Activated CD8-positive, alpha-beta T cell treated with anti-CD3 and anti-CD28 coated beads for 36 hours (primary cell): Measurements from ENCODE around the gene ABLIM1. TPM values are rescaled to one million over a fixed set of nuclear protein-coding genes. Genes with fewer than 3 reads are reported as not detected.

Source experiments
- ATAC-seq: fragments of 200-7000 bp; cut with Tn5 transposase; one replicate; pipeline ENCODE4 v1.10.0; 2021; ENCODE audit warnings: mild to moderate bottlenecking, moderate library complexity
- CTCF ChIA-PET: fragments of 350-600 bp; sonication (Branson Sonifier 250); formaldehyde crosslinking; loops from one replicate; lab custom pipeline; 2021; ENCODE audit warnings: antibody characterized with exemption; lab: Charles Lee
- POLR2A ChIA-PET: fragments of 350-600 bp; sonication (Branson Sonifier 250); formaldehyde crosslinking; loops from one replicate; lab custom pipeline; 2021; ENCODE audit warnings: antibody characterized with exemption; lab: Charles Lee
- DNase-seq: peaks from one replicate; pipeline ENCODE4 v3.0.0-alpha.2; 2020
- H3K27ac Mint-ChIP-seq: one replicate; pipeline ENCODE4 v1.8.0; 2021; ENCODE audit warnings: mild to moderate bottlenecking, mixed read lengths
- H3K27me3 Mint-ChIP-seq: one replicate; pipeline ENCODE4 v1.8.0; 2021; ENCODE audit warnings: mixed read lengths
- H3K36me3 Mint-ChIP-seq: one replicate; pipeline ENCODE4 v1.8.0; 2021; ENCODE audit warnings: low read depth, mixed read lengths
- H3K4me1 Mint-ChIP-seq: one replicate; pipeline ENCODE4 v1.8.0; 2021; ENCODE audit warnings: low read depth, mixed read lengths
- H3K4me3 Mint-ChIP-seq: one replicate; pipeline ENCODE4 v1.8.0; 2021; ENCODE audit warnings: mild to moderate bottlenecking, moderate library complexity, mixed read lengths
- H3K9me3 Mint-ChIP-seq: one replicate; pipeline ENCODE4 v1.8.0; 2021; ENCODE audit warnings: mixed read lengths
- CTCF ChIP-seq: fragments of 200-600 bp; IDR thresholded peaks from one replicate; pipeline ENCODE4 v1.8.0; 2022; ENCODE audit warnings: antibody characterized with exemption, mild to moderate bottlenecking
- intact Hi-C: fragments of 100-400 bp; cut with micrococcal nuclease; formaldehyde crosslinking; loops from one replicate; pipeline ENCODE4 v1.10.0; 2022
- total RNA-seq, 2 experiments: library from RNA; stranded (reverse); gene quantifications; one replicate each; pipeline ENCODE4 v1.2.3, GENCODE V29; 2021

Gene ABLIM1
- total RNA-seq, 2 experiments from 2014 or later, result 148 to 155 TPM

DNA sequence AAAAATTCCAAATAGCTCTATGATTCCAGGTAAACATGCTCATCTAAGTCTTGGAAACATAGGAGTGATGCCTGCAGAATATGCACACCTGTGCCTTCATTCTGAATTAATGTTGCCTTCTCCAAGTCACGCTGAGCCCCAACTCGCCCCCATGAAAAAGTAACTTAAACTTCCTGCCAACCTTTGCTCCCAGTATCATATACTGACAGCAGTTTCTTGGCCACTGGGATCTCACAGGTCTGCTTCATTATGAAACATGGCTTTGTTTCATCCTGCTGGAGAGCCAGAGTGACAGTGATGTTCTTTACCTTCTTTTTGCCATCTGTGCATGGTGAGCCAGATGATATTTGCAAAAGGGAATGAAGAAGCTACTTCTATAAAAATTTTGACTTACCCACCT, 34.9 kb downstream of the ABLIM1 start:
- DNase-seq (no peak), ATAC-seq (no peak)
- no peaks in the 10 kb centered on the region for H3K27me3 Mint-ChIP-seq
- no peak for TF ChIP-seq CTCF
- no peaks in the 10 kb centered on the region for H3K4me1 Mint-ChIP-seq
- ChIA-PET POLR2A (no interaction called here), CTCF (no interaction called here)
- no peak overlapping the region for H3K27ac Mint-ChIP-seq
- peaks cover 6% of the 10 kb centered on the region for H3K9me3 Mint-ChIP-seq
- intact Hi-C loops, result no loop called here
- H3K36me3 Mint-ChIP-seq, result no peaks in the 10 kb centered on the region
- H3K4me3 Mint-ChIP-seq, result no peak overlapping the region

GRCh38 chr10:114618722-114619121, 39.4 kb downstream of the ABLIM1 start:
- no peaks in the 10 kb centered on the region for H3K9me3 Mint-ChIP-seq
- intact Hi-C loops, result no loop called here
- no peak for TF ChIP-seq CTCF
- no peaks in the 10 kb centered on the region for H3K27me3 Mint-ChIP-seq
- no peak overlapping the region for H3K27ac Mint-ChIP-seq
- peaks cover 6% of the 10 kb centered on the region for H3K4me1 Mint-ChIP-seq
- H3K36me3 Mint-ChIP-seq, result no peaks in the 10 kb centered on the region
- POLR2A ChIA-PET, result no interaction called here
- ATAC-seq (no peak), DNase-seq (no peak)
- no peak overlapping the region for H3K4me3 Mint-ChIP-seq
- CTCF ChIA-PET, result interaction anchor here (0.7 kb wide), 1 partner anchor 66 kb away, joined by 3 read pairs; no protein-coding TSS in a partner anchor

DNA sequence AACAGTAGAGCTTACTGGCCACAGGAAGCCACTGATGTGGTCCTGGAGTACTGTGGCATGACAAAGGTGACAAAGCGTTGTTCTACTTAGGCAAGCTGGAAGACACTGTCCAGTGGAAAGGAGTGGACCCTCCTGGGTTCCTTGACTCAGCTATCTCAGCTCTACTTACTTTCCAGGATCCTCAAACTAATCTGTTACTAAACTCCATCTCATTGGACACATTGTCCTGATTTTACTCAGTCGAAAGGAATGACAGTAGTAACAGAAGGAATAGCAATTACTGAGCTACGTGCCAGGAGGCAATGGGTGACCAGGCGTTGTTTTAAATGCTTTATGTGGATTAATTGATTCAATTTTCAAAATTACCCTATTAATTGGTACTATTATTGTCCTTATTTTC, 41.6 kb downstream of the ABLIM1 start:
- Mint-ChIP-seq H3K27ac (no peak overlapping the region), H3K4me3 (no peak overlapping the region), H3K36me3 (no peaks in the 10 kb centered on the region), H3K27me3 (no peaks in the 10 kb centered on the region), H3K9me3 (no peaks in the 10 kb centered on the region), H3K4me1 (peaks cover 6% of the 10 kb centered on the region)
- ATAC-seq, result no peak
- TF ChIP-seq CTCF, result no peak
- DNase-seq, result no peak
- POLR2A ChIA-PET, result no interaction called here
- CTCF ChIA-PET, result interaction anchor here (0.7 to 1.4 kb wide), 6 partner anchors 8 to 225 kb away, joined by 3 to 4 read pairs (median 3); no protein-coding TSS in a partner anchor
- intact Hi-C loops, result no loop called here

DNA sequence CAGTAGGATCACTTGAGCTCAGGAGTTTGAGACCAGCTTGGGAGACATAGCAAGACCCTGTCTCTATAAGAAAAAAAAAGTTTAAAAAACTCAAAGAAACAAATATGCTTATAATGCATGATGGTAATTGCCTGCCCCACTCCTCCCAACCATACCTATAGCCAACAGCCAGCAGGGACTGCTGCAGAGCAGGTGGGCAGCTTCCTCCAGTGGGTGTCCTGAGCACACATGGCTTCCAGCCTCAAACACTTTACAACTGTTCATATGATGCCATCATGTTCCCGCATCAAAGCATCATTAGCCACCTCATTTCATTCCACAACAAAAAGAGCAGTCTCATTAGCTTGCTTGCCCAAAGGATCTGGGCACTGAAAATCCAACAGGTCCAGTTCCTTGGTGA, 42.0 kb downstream of the ABLIM1 start:
- no peak for TF ChIP-seq CTCF
- H3K27me3 Mint-ChIP-seq, result no peaks in the 10 kb centered on the region
- peaks cover 6% of the 10 kb centered on the region for H3K4me1 Mint-ChIP-seq
- no peak overlapping the region for H3K4me3 Mint-ChIP-seq
- DNase-seq, result no peak
- ChIA-PET POLR2A (no interaction called here), CTCF (interaction anchor here (0.7 to 1.4 kb wide), 6 partner anchors 8 to 225 kb away, joined by 3 to 4 read pairs (median 3); no protein-coding TSS in a partner anchor)
- no peaks in the 10 kb centered on the region for H3K9me3 Mint-ChIP-seq
- ATAC-seq, result no peak
- no peaks in the 10 kb centered on the region for H3K36me3 Mint-ChIP-seq
- intact Hi-C loops, result no loop called here
- H3K27ac Mint-ChIP-seq, result no peak overlapping the region

DNA sequence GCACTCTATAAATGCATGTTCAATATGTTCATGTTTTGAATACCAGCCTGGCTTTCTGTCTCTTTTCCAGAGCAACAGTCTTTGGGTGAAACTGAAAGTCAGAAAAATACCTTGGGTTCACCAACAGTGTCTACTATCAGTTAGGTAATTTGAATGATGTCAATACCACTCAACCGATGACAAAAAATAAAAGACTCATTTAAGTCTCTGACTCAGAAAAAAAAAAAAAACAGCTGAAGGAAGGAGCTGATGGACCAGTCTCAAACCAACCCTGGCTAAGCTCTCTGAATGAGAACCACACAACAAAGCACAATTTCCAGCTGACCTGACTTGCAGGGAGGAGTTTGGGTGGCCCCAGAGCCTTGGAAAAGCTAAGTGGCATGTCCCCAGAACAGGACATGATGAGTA, 42.5 kb downstream of the ABLIM1 start:
- Mint-ChIP-seq H3K9me3 (no peaks in the 10 kb centered on the region), H3K27me3 (no peaks in the 10 kb centered on the region), H3K4me1 (peaks cover 6% of the 10 kb centered on the region), H3K36me3 (no peaks in the 10 kb centered on the region), H3K27ac (no peak overlapping the region), H3K4me3 (no peak overlapping the region)
- intact Hi-C loops, result no loop called here
- ChIA-PET POLR2A (no interaction called here), CTCF (interaction anchor here (1.1 to 1.4 kb wide), 3 partner anchors 9 to 53 kb away, joined by 3 to 4 read pairs (median 3); no protein-coding TSS in a partner anchor)
- DNase-seq (no peak), ATAC-seq (peak; percentile 95)
- no peak for TF ChIP-seq CTCF
